Activated T-helper 1 cell treated with anti-CD3 and anti-CD28 coated beads, Interleukin-12 subunit alpha, Interleukin-12 subunit beta, Interleukin-2, Interleukin-4 antibody, amounts not matched to agents 30 ng/mL and 10 ng/mL and 1 ng/mL, durations not matched to agents 14 hours and 24 hours and 36 hours (primary cell): ENCODE results near the gene KCNQ4. TPM values are rescaled to one million over a fixed set of nuclear protein-coding genes. Genes with fewer than 3 reads are reported as not detected.
A peak's percentile ranks its signal among the peaks of the same experiment; 100 is the strongest.

Source experiments
- DNase-seq: peaks from one replicate; pipeline ENCODE4 v3.0.0; 2021; ENCODE audit warnings: low spot score
- H3K27ac Mint-ChIP-seq: one replicate; pipeline ENCODE4 v1.8.0; 2021; ENCODE audit warnings: mild to moderate bottlenecking, mixed read lengths
- H3K27me3 Mint-ChIP-seq: one replicate; pipeline ENCODE4 v1.8.0; 2022; ENCODE audit warnings: mild to moderate bottlenecking, moderate library complexity, mixed read lengths; ENCODE audit not compliant: insufficient read depth
- H3K36me3 Mint-ChIP-seq: one replicate; pipeline ENCODE4 v1.8.0; 2021; ENCODE audit warnings: low read depth, mixed read lengths
- H3K4me1 Mint-ChIP-seq: one replicate; pipeline ENCODE4 v1.8.0; 2021; ENCODE audit warnings: low read depth, mixed read lengths
- H3K4me3 Mint-ChIP-seq: one replicate; pipeline ENCODE4 v1.8.0; 2021; ENCODE audit warnings: mild to moderate bottlenecking, moderate library complexity, mixed read lengths
- H3K9me3 Mint-ChIP-seq: one replicate; pipeline ENCODE4 v1.8.0; 2021; ENCODE audit warnings: mixed read lengths
- intact Hi-C: fragments of 100-400 bp; cut with micrococcal nuclease; formaldehyde crosslinking; loops from one replicate; pipeline ENCODE4 v1.15.1; 2024
- total RNA-seq: library from RNA; stranded (reverse); gene quantifications from 2 replicates; pipeline ENCODE4 v1.2.3, GENCODE V29; 2022

The KCNQ4 gene
- total RNA-seq = 0.78 and 0.88 TPM in 2 replicates

DNA sequence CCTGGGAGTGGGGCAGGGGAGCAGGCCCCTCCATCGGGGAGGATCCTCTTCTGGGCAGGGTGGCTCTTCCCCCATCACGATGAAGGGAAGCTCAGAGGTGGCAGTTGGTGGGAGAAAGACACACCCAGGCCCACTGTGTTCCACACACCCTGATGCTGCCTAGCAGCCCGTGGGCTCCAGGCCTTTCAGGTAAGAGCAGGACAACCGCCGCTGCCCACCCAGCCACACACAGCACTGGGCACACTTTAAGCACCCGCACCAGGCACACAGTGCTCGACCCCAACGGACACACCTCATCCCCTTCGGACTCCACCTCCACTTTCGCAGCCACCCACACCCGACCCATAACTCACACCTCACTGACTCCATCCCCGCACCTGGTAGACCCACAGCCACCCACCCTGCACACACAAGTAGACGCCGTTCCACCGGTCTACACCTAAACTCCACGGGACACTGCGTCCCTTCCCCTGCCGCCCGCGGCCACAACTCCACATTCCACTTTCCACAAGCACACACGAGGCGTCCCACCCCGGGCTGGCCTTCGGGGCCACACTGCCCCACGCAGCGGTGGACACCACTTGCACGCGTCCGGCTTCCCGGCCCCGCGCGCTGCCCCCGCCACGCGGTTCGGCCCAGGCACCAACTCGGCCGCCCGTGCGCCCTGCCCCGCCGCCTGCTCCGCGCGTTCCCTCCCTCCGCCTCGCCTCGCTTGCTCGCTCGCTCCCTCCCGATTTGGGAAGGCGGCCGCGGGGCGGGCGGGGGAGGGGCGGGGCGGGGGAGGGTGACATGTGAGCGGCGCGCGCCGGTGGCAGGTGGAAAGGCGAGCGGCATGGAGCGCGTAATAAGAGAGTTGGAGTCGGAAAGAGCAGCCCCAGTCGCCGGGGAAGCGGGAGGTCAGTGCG is at the start of gene KCNQ4:
KCNQ4 (plus strand) TSS at position 787 of the 905 bp plus-strand sequence. CDS start 307 bp downstream, outside the sequence.
- intact Hi-C loops = no loop called here
- H3K4me1 Mint-ChIP-seq = peaks cover 6% of the 10 kb centered on the region
- peaks cover 5% of the 10 kb centered on the region for H3K36me3 Mint-ChIP-seq
- H3K4me3 Mint-ChIP-seq = peak within 1 kb of the TSS; percentile 80
- H3K9me3 Mint-ChIP-seq = no peaks in the 10 kb centered on the region
- H3K27ac Mint-ChIP-seq = peak within 1 kb of the TSS; percentile 74
- DNase-seq = no peak
- H3K27me3 Mint-ChIP-seq = peaks cover 39% of the 10 kb centered on the region

DNA sequence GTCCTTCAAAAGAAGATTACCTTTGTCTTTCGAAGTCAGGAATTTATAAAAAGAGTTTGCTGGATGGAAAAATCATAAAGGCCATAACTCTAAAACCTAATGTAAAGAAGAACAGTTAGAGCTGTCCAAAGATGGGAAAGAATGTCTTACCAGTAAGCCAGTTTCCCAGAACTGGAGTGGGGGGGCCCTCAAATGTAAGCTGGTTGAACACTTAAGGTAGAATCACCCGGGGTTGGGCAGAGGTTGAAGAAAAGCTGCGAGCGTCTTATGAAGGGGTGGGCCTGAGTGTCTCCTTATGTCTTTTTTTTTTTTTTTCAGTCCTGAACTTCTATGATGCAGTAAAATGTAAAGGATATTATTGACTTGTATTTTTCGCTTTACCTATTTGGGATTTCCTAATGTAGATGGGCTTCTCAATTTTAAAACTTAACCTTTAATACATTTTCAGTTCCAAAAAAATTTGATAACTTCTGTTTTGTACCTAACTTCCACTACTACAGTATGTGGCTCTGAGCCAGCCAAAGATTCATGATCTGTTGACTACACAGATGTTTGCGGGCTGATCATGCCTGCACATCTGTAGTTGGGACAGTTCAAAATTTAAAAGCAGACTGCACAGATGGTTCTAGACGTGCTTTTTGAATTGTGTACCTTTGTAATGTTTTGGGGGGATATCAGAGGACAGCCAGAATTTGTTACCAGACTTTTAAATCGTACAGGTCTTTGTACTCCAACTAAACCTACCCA is 48.5 kb upstream of the KCNQ4 start:
- no peak for DNase-seq
- H3K4me1 Mint-ChIP-seq = peaks cover 31% of the 10 kb centered on the region
- H3K36me3 Mint-ChIP-seq = peaks cover 33% of the 10 kb centered on the region
- no peak overlapping the region for H3K4me3 Mint-ChIP-seq
- intact Hi-C loops = no loop called here
- no peaks in the 10 kb centered on the region for H3K9me3 Mint-ChIP-seq
- no peaks in the 10 kb centered on the region for H3K27me3 Mint-ChIP-seq
- no peak overlapping the region for H3K27ac Mint-ChIP-seq

DNA sequence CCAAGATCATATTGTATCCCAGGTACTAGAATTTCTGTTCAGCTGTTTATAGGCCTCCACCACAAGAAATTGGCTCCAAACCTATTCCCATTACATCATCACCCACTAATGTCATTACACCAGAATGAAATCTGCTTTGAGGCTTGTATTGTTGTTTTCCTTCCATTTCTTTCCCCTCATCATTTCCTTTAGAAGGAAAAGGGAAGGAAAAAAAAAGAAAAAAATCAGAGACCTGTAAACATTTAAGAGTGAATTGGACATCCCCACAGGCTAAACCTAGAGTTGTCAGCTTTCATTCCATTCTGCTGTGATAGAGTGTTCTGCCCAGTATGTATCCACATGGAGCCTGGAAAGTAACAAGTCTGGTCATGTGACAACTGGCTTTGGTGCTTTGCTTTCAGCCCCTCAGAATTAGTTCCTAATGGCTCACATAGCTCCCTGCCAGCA is 47.5 kb upstream of the KCNQ4 start:
- Mint-ChIP-seq H3K4me1 (peaks cover 31% of the 10 kb centered on the region), H3K27ac (no peak overlapping the region), H3K27me3 (no peaks in the 10 kb centered on the region), H3K4me3 (no peak overlapping the region), H3K36me3 (peaks cover 30% of the 10 kb centered on the region), H3K9me3 (no peaks in the 10 kb centered on the region)
- intact Hi-C loops = no loop called here
- DNase-seq = no peak

DNA sequence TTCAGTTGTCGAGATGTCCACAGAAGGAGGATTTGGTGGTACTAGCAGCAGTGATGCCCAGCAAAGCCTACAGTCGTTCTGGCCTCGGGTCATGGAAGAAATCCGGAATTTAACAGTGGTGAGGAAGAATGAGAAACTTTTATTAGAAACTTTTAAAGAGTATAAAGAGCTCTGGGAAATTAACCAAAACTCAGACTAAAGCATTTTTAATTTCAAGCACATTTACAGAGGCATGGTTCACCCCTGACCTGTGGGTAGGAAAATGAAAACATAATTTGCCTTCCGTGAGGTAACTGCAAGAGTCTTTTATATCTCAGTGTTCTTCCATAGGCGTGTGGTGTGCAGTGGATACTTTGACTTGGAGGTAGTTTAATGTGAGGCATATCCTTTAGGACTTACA is 44.8 kb upstream of the KCNQ4 start:
- Mint-ChIP-seq H3K27ac (peak overlapping the region; percentile 14), H3K36me3 (peaks cover 37% of the 10 kb centered on the region)

DNA sequence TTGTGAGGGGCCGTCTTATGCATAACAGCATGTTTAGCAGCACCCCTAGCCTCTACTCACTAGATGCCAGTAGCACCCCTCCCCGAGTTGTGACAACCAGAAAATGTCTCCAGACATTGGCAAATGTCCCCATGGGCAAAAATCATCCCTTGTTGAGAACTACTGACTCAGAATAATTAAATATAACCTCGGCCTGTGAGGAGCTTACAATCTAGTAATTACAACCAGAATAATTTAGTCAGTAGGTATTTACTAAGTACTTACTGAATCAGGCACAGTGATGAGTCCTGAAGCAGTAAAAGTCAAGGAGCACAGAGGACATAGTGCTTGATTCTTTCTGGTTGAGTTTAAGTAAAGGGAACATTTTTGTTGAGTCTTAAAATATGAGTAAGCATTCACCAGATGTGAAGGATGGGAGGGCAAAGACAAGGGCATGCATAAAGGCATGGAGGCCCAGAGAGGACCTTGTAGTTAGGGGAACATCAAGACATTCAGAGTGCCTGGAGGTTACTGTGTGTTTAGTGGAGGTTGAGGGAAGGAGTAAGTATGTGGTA is 44.1 kb upstream of the KCNQ4 start:
- H3K36me3 Mint-ChIP-seq = peaks cover 37% of the 10 kb centered on the region
- H3K4me1 Mint-ChIP-seq = peaks cover 32% of the 10 kb centered on the region
- H3K27ac Mint-ChIP-seq = no peak overlapping the region
- H3K4me3 Mint-ChIP-seq = no peak overlapping the region
- intact Hi-C loops = loop anchor here (5.0 kb wide), 1 partner anchor 47 kb away; the partner anchor contains the start of gene NFYC
- no peak for DNase-seq
- no peaks in the 10 kb centered on the region for H3K27me3 Mint-ChIP-seq
- H3K9me3 Mint-ChIP-seq = no peaks in the 10 kb centered on the region

More for the DNA sequence above, 44.8 kb upstream of the KCNQ4 start:
- Mint-ChIP-seq H3K27me3 (no peaks in the 10 kb centered on the region), H3K4me1 (peaks cover 32% of the 10 kb centered on the region), H3K4me3 (no peak overlapping the region), H3K9me3 (no peaks in the 10 kb centered on the region)
- DNase-seq = no peak
- intact Hi-C loops = no loop called here

DNA sequence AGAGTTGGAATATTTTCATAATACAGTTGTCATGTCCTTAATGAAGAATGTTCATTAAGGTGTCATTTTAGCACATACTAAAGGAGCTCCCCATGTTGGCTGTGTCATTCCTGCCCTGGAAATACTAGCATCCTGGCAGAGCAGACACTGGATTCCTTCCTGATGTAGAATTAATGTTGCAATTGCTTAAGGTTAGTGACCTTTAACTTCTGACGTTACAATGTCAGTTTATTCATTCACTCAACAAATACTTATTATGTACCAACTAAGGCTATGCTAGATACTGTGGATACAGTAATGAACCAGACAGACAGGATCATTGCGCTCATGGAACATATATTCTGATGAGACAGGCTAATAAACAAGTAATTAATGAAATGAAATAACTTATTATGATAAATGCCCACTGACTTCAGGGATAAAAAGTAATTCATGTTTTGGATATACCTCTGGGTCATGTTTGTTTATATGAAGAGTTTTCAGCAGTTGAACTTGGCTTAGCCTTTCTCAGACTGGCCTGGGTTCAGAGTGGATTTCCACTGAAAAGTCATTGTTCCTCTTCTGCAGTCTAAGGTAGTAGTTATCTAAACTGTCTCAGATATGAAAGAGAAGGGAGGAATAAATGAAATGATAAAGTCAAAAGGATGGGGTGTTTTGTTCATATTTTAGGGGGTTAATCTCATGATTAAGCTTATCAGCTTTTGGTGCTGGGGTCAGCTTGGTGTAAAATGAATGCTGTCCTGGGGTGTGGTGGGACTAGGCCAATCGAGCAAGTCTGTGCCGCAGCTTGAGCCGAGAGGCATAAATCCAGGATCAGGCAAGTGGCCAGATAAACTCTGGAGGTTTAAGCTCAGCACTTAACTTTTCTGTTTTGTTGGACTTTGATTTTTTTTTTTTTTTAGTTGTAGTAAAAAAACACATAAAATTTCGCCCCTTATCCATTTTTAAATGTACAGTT is 43.3 kb upstream of the KCNQ4 start:
- intact Hi-C loops = loop anchor here (5.0 kb wide), 1 partner anchor 48 kb away; the partner anchor contains the start of gene NFYC
- no peaks in the 10 kb centered on the region for H3K9me3 Mint-ChIP-seq
- no peak overlapping the region for H3K4me3 Mint-ChIP-seq
- H3K36me3 Mint-ChIP-seq = peaks cover 36% of the 10 kb centered on the region
- no peak for DNase-seq
- H3K4me1 Mint-ChIP-seq = peaks cover 31% of the 10 kb centered on the region
- no peak overlapping the region for H3K27ac Mint-ChIP-seq
- no peaks in the 10 kb centered on the region for H3K27me3 Mint-ChIP-seq

DNA sequence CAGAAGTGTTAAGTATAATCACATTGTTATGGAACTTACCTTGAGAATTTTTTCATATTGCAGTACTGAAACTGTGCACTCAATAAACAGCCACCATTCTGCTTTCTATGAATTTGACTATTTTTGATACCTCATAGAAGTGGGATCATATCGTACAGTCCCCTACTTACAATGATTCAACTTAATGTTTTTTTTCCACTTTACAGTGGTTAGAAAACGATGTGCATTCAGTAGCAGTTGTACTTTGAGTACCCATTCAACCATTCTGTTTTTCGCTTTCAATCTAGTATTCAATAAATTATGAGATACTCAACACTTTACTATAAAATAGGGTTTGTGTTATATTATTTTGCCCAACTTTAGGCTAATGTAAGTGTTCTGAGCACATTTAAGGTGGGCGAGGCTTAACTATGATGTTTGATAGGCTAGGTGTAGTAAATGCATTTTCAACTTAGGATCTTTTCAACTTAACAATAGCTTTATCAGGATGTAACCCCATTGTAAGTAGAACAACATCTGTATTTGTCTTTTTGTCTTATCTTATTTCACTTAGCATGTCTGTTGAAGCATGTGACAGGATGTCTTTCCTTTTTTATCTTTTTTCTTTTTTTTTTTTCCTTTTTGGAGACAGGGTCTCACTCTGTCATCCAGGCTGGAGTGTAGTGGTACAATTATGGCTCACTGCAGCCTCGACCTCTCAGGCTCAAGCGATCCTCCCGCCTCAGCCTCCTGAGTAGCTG is 42.4 kb upstream of the KCNQ4 start:
- Mint-ChIP-seq H3K4me1 (peaks cover 34% of the 10 kb centered on the region), H3K4me3 (no peak overlapping the region), H3K9me3 (no peaks in the 10 kb centered on the region), H3K27ac (peak overlapping the region; percentile 24), H3K36me3 (peaks cover 42% of the 10 kb centered on the region), H3K27me3 (no peaks in the 10 kb centered on the region)
- DNase-seq = no peak
- intact Hi-C loops = loop anchor here (1.0 to 5.0 kb wide), 2 partner anchors 12 to 49 kb away; partner anchors contain the start of gene NFYC

DNA sequence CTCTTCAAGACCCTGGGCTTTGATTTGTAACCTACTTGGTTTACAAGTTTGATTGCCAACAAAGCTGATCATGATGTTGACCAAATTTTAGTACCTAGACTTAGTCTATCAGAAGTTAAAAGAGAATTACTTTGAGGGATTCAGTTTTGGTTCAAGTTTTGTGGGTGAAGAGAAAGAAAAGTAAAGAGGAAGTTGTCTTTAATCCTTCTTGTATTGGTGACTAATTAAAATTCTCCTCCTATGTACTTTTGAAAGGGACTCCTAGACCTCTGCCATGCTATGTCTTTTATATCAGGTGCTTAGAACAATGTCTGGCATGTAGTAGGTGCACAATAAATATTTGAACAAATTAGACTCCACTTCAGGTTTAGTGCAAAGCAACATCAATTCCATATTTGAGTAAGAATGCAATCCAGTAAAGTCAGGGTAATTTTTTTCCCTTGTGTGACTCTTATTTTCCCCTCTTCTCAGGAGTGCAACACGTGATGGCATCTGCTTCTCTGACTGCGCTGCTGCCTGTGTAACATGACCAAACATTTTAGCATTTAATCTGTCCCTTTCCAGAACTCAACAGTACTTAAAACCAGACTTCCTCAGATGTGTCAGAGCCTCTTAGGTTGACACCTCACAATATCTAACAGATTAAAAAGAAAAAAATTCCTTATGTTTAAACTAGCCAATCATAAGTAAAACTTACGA is 41.1 kb upstream of the KCNQ4 start:
- Mint-ChIP-seq H3K4me3 (no peak overlapping the region), H3K27me3 (no peaks in the 10 kb centered on the region), H3K9me3 (no peaks in the 10 kb centered on the region), H3K36me3 (peaks cover 53% of the 10 kb centered on the region), H3K27ac (peak overlapping the region; percentile 81), H3K4me1 (peaks cover 41% of the 10 kb centered on the region)
- DNase-seq = no peak
- intact Hi-C loops = loop anchor here (5.0 kb wide), 1 partner anchor 50 kb away; the partner anchor contains the start of gene NFYC

DNA sequence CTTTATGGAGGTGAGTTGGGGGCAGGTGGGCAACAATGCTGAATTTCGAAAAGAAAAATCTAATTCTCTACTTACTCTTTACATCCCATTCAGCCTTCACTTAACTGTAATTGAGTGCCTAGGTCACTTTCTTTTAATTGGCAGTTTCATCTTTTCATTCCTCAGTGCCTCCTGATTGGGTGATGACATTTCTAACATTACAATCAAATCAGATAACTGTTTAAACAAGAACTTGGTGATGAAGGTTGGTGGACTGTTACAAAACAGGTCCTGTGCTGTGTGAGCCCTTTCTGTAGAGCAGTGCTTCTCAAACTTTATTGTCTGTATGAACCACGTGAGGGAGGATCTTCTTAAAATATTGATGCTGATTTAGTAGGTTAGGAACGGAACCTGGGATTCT is 40.1 kb upstream of the KCNQ4 start:
- Mint-ChIP-seq H3K27me3 (no peaks in the 10 kb centered on the region), H3K9me3 (no peaks in the 10 kb centered on the region), H3K36me3 (peaks cover 57% of the 10 kb centered on the region), H3K27ac (peak overlapping the region; percentile 5), H3K4me3 (no peak overlapping the region), H3K4me1 (peaks cover 41% of the 10 kb centered on the region)
- DNase-seq = no peak
- intact Hi-C loops = loop anchor here (5.0 kb wide), 1 partner anchor 51 kb away; the partner anchor contains the start of gene NFYC

DNA sequence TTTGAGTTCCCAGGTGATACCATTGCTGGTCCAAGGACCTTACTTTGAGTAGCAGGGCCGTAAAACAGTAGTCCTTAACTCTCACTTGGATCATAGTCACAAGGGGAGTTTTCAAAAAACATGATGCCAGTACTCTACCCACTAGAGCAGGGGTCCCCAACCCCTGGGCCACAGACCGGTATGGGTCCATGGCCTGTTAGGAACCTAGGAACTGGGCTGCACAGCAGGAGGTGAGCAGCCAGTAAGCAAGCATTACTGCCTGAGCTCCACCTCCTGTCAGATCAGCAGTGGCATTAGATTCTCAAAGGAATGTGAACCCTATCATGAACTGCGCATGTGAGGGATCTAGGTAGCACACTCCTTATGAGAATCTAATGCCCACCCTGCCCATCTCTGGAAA is 39.7 kb upstream of the KCNQ4 start:
- H3K9me3 Mint-ChIP-seq = no peaks in the 10 kb centered on the region
- peak overlapping the region; percentile 5 for H3K27ac Mint-ChIP-seq
- H3K4me1 Mint-ChIP-seq = peaks cover 41% of the 10 kb centered on the region
- H3K36me3 Mint-ChIP-seq = peaks cover 57% of the 10 kb centered on the region
- intact Hi-C loops = loop anchor here (5.0 kb wide), 1 partner anchor 52 kb away; the partner anchor contains the start of gene NFYC
- no peaks in the 10 kb centered on the region for H3K27me3 Mint-ChIP-seq
- DNase-seq = no peak
- H3K4me3 Mint-ChIP-seq = no peak overlapping the region

DNA sequence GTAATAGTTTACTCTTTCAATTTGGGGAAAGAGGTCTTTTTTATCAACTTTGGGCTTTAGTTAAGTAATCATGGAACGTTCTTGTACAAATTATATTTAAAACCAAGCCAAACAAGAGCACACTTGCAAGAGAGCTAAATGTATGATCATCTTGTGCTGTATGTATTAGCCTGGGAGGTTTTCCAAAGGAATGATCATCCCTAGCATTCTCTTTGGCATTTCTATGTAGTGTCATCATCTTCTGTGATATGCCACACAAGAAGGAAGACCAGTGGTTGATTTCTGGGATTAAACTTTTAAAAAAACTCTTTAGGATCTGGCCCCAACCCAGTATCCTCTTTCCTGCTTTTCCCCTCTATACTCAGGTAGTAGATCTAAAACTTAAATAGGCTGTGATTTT is 38.4 kb upstream of the KCNQ4 start:
- Mint-ChIP-seq H3K36me3 (peaks cover 55% of the 10 kb centered on the region), H3K4me1 (peaks cover 41% of the 10 kb centered on the region), H3K9me3 (no peaks in the 10 kb centered on the region), H3K27me3 (no peaks in the 10 kb centered on the region), H3K4me3 (no peak overlapping the region), H3K27ac (no peak overlapping the region)
- DNase-seq = no peak
- intact Hi-C loops = no loop called here
